Retinal pigment epithelial cell (primary cell): Measurements from ENCODE around the gene CREB5.

ENCODE experiments used
- DNase-seq: peaks from one replicate; pipeline ENCODE4 v3.0.0-alpha.2; 2010; ENCODE audit warnings: low read depth
- H3K4me3 ChIP-seq: 2 replicates; pipeline ENCODE4 v1.5.1; 2011; ENCODE audit warnings: mild to moderate bottlenecking, low read length, control low read depth, moderate library complexity
- CTCF ChIP-seq: conservative IDR thresholded peaks from 2 replicates; pipeline ENCODE4 v1.5.1; 2011; ENCODE audit warnings: low read depth, low read length, control low read depth, inconsistent platforms

CREB5 gene, protein sequence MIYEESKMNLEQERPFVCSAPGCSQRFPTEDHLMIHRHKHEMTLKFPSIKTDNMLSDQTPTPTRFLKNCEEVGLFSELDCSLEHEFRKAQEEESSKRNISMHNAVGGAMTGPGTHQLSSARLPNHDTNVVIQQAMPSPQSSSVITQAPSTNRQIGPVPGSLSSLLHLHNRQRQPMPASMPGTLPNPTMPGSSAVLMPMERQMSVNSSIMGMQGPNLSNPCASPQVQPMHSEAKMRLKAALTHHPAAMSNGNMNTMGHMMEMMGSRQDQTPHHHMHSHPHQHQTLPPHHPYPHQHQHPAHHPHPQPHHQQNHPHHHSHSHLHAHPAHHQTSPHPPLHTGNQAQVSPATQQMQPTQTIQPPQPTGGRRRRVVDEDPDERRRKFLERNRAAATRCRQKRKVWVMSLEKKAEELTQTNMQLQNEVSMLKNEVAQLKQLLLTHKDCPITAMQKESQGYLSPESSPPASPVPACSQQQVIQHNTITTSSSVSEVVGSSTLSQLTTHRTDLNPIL

GRCh38 chr7:28411876-28412662 lies at the start of gene CREB5:
Gene CREB5 (plus strand): TSS chr7:28412518. CDS start chr7:28412915, 397 bp downstream.
- peak within 1 kb of the TSS; percentile 72 for H3K4me3 ChIP-seq
- no peak for DNase-seq
- TF ChIP-seq CTCF: peak; percentile 57

GRCh38 chr7:28362812-28363211 lies 49.5 kb upstream of the CREB5 start:
- H3K4me3 ChIP-seq: no peak overlapping the region
- no peak for DNase-seq
- peak; percentile 3 for TF ChIP-seq CTCF

GRCh38 chr7:28364082-28364481 lies 48.2 kb upstream of the CREB5 start:
- TF ChIP-seq CTCF: peak; percentile 37
- DNase-seq: no peak
- no peak overlapping the region for H3K4me3 ChIP-seq

GRCh38 chr7:28369523-28369922 lies 42.8 kb upstream of the CREB5 start:
- H3K4me3 ChIP-seq: no peak overlapping the region
- DNase-seq: no peak
- no peak for TF ChIP-seq CTCF

- no peak overlapping the region for H3K4me3 ChIP-seq
- TF ChIP-seq CTCF: no peak
- no peak for DNase-seq
These were observed 40.5 kb upstream of the CREB5 start for GRCh38 chr7:28371846-28372245.

- no peak for DNase-seq
- H3K4me3 ChIP-seq: no peak overlapping the region
- TF ChIP-seq CTCF: no peak
These were observed 38.3 kb upstream of the CREB5 start for GRCh38 chr7:28373990-28374389.
